GM19240 (cell line): Measurements from ENCODE around the gene PCBP3.

ENCODE experiments used
- DNase-seq: peaks from one replicate; pipeline ENCODE4 v3.0.0; 2011; ENCODE audit warnings: low spot score; ENCODE audit not compliant: insufficient read length

The PCBP3 gene

DNA sequence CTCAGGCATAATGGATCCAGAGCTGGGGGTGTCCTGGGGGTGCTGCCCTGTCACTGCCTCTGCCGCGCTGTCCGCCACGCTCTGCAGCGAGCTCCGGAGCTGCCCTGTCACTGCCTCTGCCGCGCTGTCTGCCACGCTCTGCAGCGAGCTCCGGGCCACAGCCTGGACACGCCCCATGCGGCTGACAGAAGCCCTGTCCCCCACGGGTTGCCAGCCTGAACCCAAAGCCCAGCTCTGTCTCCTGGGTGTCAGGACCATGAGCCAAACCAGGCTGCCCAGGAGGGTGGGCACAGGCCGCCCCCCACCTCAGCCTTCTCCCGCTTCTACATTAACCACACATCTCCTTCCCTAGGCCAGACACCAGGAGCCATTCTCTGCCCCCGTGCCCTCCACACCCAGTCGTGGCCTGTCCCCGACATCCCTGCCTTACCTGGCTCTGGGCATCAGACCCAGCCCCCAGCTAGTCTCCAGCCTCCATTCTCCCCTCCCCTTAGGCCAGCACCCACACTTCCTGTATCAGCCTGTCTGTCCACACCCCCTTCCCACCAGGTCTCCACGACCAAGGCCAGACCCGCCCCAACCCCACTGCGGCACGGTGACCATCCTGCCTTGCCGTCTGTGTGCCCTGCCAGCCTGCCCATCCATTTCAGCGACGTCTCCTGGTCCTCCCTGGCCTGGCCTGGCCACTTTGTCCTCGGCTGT lies 265.2 kb downstream of the PCBP3 start:
- DNase-seq = no peak

DNA sequence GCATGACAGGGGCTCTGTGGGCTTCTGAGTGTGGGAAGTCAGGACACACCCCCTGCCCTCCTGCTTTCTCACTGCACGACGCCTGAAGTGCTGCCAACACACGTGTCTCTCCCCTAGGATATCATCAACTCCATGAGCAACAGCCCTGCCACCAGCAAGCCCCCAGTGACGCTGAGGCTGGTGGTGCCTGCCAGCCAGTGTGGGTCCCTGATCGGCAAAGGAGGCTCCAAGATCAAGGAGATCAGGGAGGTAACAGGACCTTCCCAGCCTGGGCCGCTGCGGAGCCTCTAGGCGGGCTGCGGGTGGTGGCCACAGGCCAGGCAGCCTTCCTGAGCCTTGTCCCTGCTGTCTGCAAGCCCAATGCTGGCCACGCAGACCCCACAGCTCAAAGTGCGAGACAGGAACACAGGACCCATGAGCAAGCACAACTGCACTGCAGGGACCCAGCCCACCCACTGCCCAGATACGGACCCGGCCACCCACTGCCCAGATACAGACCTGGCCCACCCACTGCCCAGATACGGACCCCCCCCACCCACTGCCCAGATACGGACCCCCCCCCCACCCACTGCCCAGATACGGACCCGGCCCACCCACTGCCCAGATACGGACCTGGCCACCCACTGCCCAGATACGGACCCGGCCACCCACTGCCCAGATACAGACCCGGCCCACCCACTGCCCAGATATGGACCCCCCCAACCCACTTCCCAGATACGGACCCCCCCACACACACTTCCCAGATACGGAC lies 265.9 kb downstream of the PCBP3 start:
- no peak for DNase-seq

- DNase-seq = no peak
Observed at GRCh38 chr21:45910155-45910547, 266.6 kb downstream of the PCBP3 start.

DNA sequence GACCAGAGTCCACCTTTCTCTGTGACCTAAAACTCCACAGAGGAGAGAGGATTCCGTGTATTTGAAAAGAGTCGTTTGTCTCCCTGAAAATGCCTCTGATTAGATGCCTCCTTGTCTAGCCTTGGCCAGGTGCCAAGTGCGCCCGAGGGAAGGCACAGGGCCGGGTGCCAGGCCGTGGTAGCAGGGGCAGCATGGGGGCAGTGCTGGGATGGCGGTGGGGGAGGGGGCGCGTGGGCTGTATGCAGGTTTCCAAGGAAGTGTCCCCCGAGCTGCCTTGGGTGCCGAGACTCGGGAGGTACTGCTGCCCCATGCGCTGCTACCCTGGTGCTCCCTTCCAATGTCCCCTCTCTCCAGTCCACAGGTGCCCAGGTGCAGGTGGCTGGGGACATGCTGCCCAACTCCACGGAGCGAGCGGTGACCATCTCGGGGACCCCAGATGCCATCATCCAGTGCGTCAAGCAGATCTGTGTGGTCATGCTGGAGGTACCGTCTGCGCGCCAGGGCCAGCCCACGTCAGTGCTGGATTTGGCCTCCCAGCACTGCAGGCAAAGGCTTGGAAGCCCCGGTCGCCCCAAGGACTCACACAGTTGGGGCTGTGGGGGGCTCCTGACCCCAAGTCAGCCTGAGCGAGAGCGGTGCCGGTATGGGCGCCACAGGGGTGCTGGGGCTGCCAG lies 267.2 kb downstream of the PCBP3 start:
- no peak for DNase-seq

DNA sequence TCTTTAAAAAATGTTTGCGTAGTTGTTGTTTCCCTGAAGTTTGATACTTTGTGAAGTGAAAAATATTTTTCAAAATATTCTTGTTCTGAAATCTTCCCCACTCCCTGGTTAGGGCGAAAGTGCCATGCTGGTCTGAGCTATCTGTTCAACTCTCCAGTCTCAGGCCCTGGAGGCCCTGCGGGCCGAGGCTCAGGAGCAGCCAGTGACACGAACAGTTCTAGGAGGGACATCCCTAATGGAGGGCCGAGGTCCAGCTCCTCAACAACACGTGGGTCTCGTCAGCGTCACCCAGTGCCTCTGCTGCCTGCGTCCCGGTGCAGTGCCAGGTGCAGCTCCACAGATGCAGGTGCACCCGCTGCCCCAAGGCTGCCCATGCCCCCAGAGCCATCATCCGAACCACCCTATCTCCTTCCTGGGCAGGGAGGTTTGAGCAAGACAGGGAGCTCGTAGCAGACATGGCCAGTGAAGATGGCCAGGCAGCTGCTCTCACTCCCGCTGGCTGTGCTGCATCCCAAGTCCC lies 268.3 kb downstream of the PCBP3 start:
- DNase-seq = no peak

GRCh38 chr21:45912611-45913417 lies 269.3 kb downstream of the PCBP3 start:
- DNase-seq = no peak

DNA sequence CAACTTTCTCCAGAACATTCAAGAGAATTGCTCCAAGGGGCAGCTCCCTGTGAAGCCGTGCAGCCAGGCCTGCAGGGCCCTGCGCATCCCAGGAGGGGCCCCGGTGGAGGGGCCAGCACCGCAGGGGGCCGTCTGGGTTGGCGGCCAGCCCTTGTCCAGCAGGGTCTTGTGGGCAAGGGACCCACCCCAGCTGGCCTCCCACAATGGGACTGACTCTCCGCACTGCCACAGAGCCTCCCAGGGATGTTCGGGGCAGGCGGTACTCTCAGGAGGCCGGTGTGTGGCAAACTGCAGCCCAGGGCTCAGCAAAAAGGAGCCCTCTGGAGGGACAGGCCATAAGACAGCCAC lies 269.9 kb downstream of the PCBP3 start:
- DNase-seq = no peak

GRCh38 chr21:45913886-45914285 lies 270.4 kb downstream of the PCBP3 start:
- no peak for DNase-seq

DNA sequence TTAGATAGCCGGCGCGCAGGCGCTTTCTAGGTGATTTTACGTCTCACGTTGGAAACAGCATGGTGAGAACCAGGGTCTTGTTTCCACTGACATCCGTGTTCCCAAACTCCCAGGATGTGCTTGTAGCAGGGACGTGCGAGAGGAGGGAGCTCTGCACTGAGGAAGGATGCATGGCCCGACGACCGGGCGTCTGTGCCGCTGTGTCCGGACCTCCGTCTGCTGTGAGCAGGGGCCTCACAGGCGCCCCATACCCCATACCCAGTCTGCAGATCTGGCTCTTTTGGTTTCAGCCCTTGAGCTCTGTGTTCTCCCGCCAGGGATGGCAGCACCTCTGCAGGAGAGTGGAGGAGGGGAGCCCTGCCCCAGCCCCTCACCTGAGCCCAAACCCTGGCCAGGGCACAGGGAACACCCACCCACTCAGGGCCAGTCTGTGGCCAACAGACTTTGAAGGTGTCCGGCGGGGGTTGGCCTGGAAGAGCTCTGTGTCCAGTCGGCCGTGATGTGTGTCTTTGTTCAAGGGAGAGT lies 270.9 kb downstream of the PCBP3 start:
- no peak for DNase-seq

DNA sequence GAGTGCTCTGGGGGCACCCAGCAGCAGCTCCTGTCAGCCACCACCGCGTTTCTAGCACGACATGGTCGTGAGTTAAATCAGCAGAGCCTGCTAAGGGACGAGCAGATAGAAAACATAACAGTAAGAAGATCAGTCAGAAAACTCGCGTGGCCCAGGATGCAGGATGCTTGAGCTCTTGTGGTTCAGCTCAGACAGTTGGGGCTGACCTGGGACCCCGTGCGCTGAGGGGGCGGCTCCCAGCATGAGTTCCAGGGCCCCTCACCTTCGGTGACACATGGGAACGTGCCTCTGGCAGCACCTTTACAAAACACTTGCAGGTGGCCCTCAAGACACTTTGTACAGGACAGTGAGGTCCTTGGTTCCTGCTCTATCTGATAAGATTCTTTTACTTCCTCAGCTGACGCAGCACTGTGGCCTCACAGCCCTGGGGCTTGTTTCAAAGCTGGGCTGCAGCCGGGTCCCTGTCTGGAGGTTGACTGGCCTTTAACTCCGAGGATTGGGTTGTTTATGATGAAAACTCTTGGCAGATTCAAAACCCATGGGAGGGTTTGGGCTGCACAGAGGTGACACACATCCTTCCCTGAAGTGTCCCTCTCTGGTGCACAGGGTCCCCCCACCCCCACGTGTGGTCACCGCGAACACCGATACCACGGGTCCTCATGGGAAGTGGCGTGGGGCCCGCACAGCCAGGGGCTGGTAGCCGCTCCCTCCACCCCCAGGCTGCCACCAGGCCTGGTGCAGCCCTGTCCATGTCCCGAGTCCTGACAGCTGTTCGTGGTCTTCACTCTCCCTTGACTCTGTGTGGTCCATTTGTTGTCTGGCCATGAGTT lies 272.7 kb downstream of the PCBP3 start:
- DNase-seq = no peak

DNA sequence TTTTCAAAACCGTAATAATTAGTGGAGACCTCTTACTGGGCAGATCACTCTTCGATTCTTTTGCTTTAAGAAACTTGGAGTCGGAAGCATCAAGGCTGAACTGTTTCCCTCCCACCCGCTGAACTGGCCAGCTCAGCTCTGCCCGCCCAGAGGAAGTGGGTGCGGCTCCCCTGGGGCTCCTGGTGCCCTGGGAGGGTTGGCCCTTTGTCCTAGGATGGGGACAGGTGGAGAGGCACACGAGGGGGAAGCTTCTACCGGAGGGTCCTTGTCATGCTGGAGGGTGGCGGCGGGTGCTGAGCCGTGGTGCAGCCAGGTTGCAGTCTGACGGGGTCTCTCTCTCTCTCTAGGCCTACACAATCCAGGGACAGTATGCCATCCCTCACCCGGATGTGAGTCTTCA lies 273.7 kb downstream of the PCBP3 start:
- DNase-seq = no peak

GRCh38 chr21:45918011-45918410 lies 274.5 kb downstream of the PCBP3 start:
- no peak for DNase-seq

DNA sequence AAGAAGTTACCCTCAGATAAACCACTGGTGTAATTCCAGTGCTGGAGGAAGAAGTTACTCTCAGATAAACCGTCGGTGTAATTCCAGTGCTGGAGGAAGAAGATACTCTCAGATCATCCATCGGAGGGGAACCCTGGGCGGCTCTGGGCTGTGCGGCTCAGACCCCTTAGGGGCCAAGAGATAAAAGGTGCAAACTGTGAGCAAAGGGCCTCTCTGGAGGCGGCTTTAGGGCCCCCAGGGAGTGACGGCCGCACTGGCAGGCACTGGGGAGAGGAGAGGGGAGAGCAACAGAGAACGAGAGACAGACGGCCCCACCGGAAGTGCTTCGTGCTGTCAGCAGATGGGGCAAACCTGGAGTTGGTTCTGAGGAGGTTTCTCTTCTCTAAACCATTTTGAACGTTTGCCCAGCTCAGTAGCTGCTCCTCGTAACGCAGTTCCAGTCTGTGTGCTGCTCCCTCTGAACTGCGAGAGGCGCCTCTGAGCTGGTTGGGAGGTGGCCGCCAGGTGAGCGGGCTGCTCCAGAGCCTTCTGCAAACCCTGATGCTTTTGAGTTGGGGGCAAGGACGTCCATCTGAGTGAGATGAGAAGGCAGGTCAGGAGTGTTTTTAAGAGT lies 275.4 kb downstream of the PCBP3 start:
- no peak for DNase-seq

GRCh38 chr21:45919593-45919992 lies 276.1 kb downstream of the PCBP3 start:
- no peak for DNase-seq

- no peak for DNase-seq
Observed at GRCh38 chr21:45920824-45921600, 277.5 kb downstream of the PCBP3 start.

GRCh38 chr21:45921917-45922316 lies 278.4 kb downstream of the PCBP3 start:
- no peak for DNase-seq

DNA sequence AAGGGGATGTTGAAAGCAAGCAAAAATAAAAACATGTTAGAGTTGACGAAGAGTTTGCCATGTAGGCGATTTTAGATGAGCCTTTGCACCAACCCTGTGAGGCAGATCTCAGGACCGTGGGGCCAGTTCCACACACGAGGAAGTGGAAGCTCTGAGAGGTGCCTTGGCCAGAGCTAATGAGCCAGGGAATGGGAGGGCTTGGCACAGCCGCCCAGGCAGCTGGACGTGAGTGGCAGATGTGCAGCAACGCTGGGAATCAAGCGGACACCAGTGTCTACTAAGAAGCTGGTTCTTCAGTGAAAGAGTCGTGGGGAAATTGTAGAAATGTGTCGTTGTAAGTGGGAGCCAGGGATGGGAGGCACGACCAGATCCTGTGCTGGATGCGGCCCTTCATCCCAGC lies 279.1 kb downstream of the PCBP3 start:
- DNase-seq = no peak

- no peak for DNase-seq
Observed at GRCh38 chr21:45923146-45923545, 279.6 kb downstream of the PCBP3 start.

- no peak for DNase-seq
Observed at GRCh38 chr21:45926281-45926680, 282.8 kb downstream of the PCBP3 start.
